ENCODE measurements around the gene EFEMP2.

EFEMP2 gene

GRCh38 chr11:65872586-65873317 is at the start of gene EFEMP2:
Gene EFEMP2 (minus strand): TSS chr11:65872800. CDS start chr11:65872354, 446 bp downstream.
- Mint-ChIP-seq H3K27ac (peak within 1 kb of the TSS; percentile 92), H3K4me3 (peak within 1 kb of the TSS; percentile 84), H3K9me3 (no peaks in the 10 kb centered on the region), H3K36me3 (ENCODE audit: low read depth) (peaks cover under 1% of the 10 kb centered on the region), H3K27me3 (peaks cover 3% of the 10 kb centered on the region), H3K4me1 (ENCODE audit: low read depth) (peaks cover 29% of the 10 kb centered on the region)

- peaks cover 20% of the 10 kb centered on the region for H3K36me3 Mint-ChIP-seq (ENCODE audit: low read depth)
- no peaks in the 10 kb centered on the region for H3K27me3 Mint-ChIP-seq
- H3K4me3 Mint-ChIP-seq, result no peak overlapping the region
- H3K4me1 Mint-ChIP-seq (ENCODE audit: low read depth), result peaks cover 31% of the 10 kb centered on the region
- no peak overlapping the region for H3K27ac Mint-ChIP-seq
- no peaks in the 10 kb centered on the region for H3K9me3 Mint-ChIP-seq
These were observed 49.3 kb upstream of the EFEMP2 start for GRCh38 chr11:65921876-65922275.

GRCh38 chr11:65921033-65921555 is 48.5 kb upstream of the EFEMP2 start:
- H3K4me1 Mint-ChIP-seq (ENCODE audit: low read depth), result peaks cover 39% of the 10 kb centered on the region
- peaks cover 20% of the 10 kb centered on the region for H3K36me3 Mint-ChIP-seq (ENCODE audit: low read depth)
- H3K27me3 Mint-ChIP-seq, result no peaks in the 10 kb centered on the region
- no peaks in the 10 kb centered on the region for H3K9me3 Mint-ChIP-seq
- H3K4me3 Mint-ChIP-seq, result peak overlapping the region; percentile 92
- H3K27ac Mint-ChIP-seq, result peak overlapping the region; percentile 36

- Mint-ChIP-seq H3K9me3 (no peaks in the 10 kb centered on the region), H3K27ac (peak overlapping the region; percentile 88), H3K27me3 (no peaks in the 10 kb centered on the region), H3K36me3 (ENCODE audit: low read depth) (peaks cover 20% of the 10 kb centered on the region), H3K4me3 (peak overlapping the region; percentile 92), H3K4me1 (ENCODE audit: low read depth) (peaks cover 46% of the 10 kb centered on the region)
These were observed 47.8 kb upstream of the EFEMP2 start for GRCh38 chr11:65920372-65920802.

- Mint-ChIP-seq H3K27ac (peak overlapping the region; percentile 88), H3K9me3 (no peaks in the 10 kb centered on the region), H3K4me1 (ENCODE audit: low read depth) (peaks cover 52% of the 10 kb centered on the region), H3K27me3 (no peaks in the 10 kb centered on the region), H3K4me3 (peak overlapping the region; percentile 92), H3K36me3 (ENCODE audit: low read depth) (peaks cover 20% of the 10 kb centered on the region)
These were observed 47.2 kb upstream of the EFEMP2 start for GRCh38 chr11:65919573-65920371.

- Mint-ChIP-seq H3K27ac (peak within 1 kb of the TSS; percentile 88), H3K36me3 (ENCODE audit: low read depth) (peaks cover 20% of the 10 kb centered on the region), H3K9me3 (no peaks in the 10 kb centered on the region), H3K4me1 (ENCODE audit: low read depth) (peaks cover 56% of the 10 kb centered on the region), H3K27me3 (no peaks in the 10 kb centered on the region), H3K4me3 (peak within 1 kb of the TSS; percentile 92)
These were observed 46.6 kb upstream of the EFEMP2 start, which contains the start of gene DRAP1 for GRCh38 chr11:65919141-65919572. Gene DRAP1 (plus strand): TSS chr11:65919426. CDS start chr11:65919502, 76 bp downstream.

- peaks cover 18% of the 10 kb centered on the region for H3K36me3 Mint-ChIP-seq (ENCODE audit: low read depth)
These were observed 45.9 kb upstream of the EFEMP2 start, which contains the start of gene C11orf68 for GRCh38 chr11:65918211-65919140. Gene C11orf68 (minus strand): TSS chr11:65919062. CDS start chr11:65919031, 31 bp downstream.

GRCh38 chr11:65917434-65918210 is 45.0 kb upstream of the EFEMP2 start:
- peak overlapping the region; percentile 92 for H3K4me3 Mint-ChIP-seq
- H3K9me3 Mint-ChIP-seq, result no peaks in the 10 kb centered on the region
- peaks cover 60% of the 10 kb centered on the region for H3K4me1 Mint-ChIP-seq (ENCODE audit: low read depth)
- no peaks in the 10 kb centered on the region for H3K27me3 Mint-ChIP-seq
- H3K27ac Mint-ChIP-seq, result peak overlapping the region; percentile 88
- H3K36me3 Mint-ChIP-seq (ENCODE audit: low read depth), result peaks cover 10% of the 10 kb centered on the region

More at GRCh38 chr11:65918211-65919140, 45.9 kb upstream of the EFEMP2 start, which contains the start of gene C11orf68:
- H3K4me3 Mint-ChIP-seq, result peak within 1 kb of the TSS; percentile 92
- H3K27ac Mint-ChIP-seq, result peak within 1 kb of the TSS; percentile 88
- H3K27me3 Mint-ChIP-seq, result no peaks in the 10 kb centered on the region
- no peaks in the 10 kb centered on the region for H3K9me3 Mint-ChIP-seq
- peaks cover 56% of the 10 kb centered on the region for H3K4me1 Mint-ChIP-seq (ENCODE audit: low read depth)

- Mint-ChIP-seq H3K27me3 (no peaks in the 10 kb centered on the region), H3K36me3 (ENCODE audit: low read depth) (peaks cover 4% of the 10 kb centered on the region), H3K4me3 (peak overlapping the region; percentile 65), H3K9me3 (no peaks in the 10 kb centered on the region), H3K4me1 (ENCODE audit: low read depth) (peaks cover 56% of the 10 kb centered on the region), H3K27ac (peak overlapping the region; percentile 55)
These were observed 44.5 kb upstream of the EFEMP2 start for GRCh38 chr11:65917077-65917433.

- H3K4me1 Mint-ChIP-seq (ENCODE audit: low read depth), result peaks cover 57% of the 10 kb centered on the region
- H3K36me3 Mint-ChIP-seq (ENCODE audit: low read depth), result no peaks in the 10 kb centered on the region
- no peaks in the 10 kb centered on the region for H3K9me3 Mint-ChIP-seq
- no peak overlapping the region for H3K27ac Mint-ChIP-seq
- H3K4me3 Mint-ChIP-seq, result peak overlapping the region; percentile 65
- no peaks in the 10 kb centered on the region for H3K27me3 Mint-ChIP-seq
These were observed 43.8 kb upstream of the EFEMP2 start for GRCh38 chr11:65916391-65916790.

GRCh38 chr11:65915821-65916251 is 43.2 kb upstream of the EFEMP2 start:
- H3K36me3 Mint-ChIP-seq (ENCODE audit: low read depth), result no peaks in the 10 kb centered on the region
- H3K9me3 Mint-ChIP-seq, result no peaks in the 10 kb centered on the region
- H3K4me3 Mint-ChIP-seq, result no peak overlapping the region
- H3K27me3 Mint-ChIP-seq, result no peaks in the 10 kb centered on the region
- no peak overlapping the region for H3K27ac Mint-ChIP-seq
- H3K4me1 Mint-ChIP-seq (ENCODE audit: low read depth), result peaks cover 57% of the 10 kb centered on the region

- peaks cover 51% of the 10 kb centered on the region for H3K4me1 Mint-ChIP-seq (ENCODE audit: low read depth)
- H3K27ac Mint-ChIP-seq, result no peak overlapping the region
- H3K36me3 Mint-ChIP-seq (ENCODE audit: low read depth), result no peaks in the 10 kb centered on the region
- no peaks in the 10 kb centered on the region for H3K9me3 Mint-ChIP-seq
- H3K27me3 Mint-ChIP-seq, result no peaks in the 10 kb centered on the region
- no peak overlapping the region for H3K4me3 Mint-ChIP-seq
These were observed 42.7 kb upstream of the EFEMP2 start for GRCh38 chr11:65915101-65915820.

GRCh38 chr11:65912845-65913244 is 40.2 kb upstream of the EFEMP2 start:
- Mint-ChIP-seq H3K9me3 (no peaks in the 10 kb centered on the region), H3K4me3 (no peak overlapping the region), H3K27me3 (no peaks in the 10 kb centered on the region), H3K27ac (no peak overlapping the region), H3K36me3 (ENCODE audit: low read depth) (no peaks in the 10 kb centered on the region), H3K4me1 (ENCODE audit: low read depth) (peaks cover 47% of the 10 kb centered on the region)
